IMR-90 (cell line): ENCODE results near the gene TSR1. TPM values are rescaled to one million over a fixed set of nuclear protein-coding genes. Genes with fewer than 3 reads are reported as not detected.

ENCODE experiments used
- ATAC-seq: fragments of 200-7000 bp; cut with Tn5 transposase; 2 replicates; pipeline ENCODE4 v1.9.1; 2020; ENCODE audit warnings: low read depth, mild to moderate bottlenecking, moderate library complexity
- BruUV-seq: library from RNA; stranded (reverse); fragments of 400-500 nt; replicated peaks from 2 replicates; lab custom pipeline; 2021; lab: Mats Ljungman, UMichigan
- CTCF ChIA-PET: fragments of 300-600 bp; formaldehyde crosslinking; extraction: SDS; loops from one replicate; lab custom pipeline; 2021; ENCODE audit warnings: antibody characterized with exemption; lab: Yijun Ruan, JAX
- POLR2A ChIA-PET: fragments of 300-600 bp; sonication (Branson Sonifier 250); formaldehyde crosslinking; loops from one replicate; lab custom pipeline; 2022; ENCODE audit warnings: antibody characterized with exemption; ENCODE audit not compliant: unreplicated experiment; lab: Charles Lee
- DNase-seq: peaks from one replicate; pipeline ENCODE4 v3.0.0; 2013
- H2AFZ ChIP-seq: replicated peaks from 2 replicates; pipeline ENCODE3; 2013; ENCODE audit warnings: low read length, mild to moderate bottlenecking; ENCODE audit not compliant: poor library complexity
- H2AK5ac ChIP-seq: 2 replicates; pipeline ENCODE4 v1.6.1; 2013; ENCODE audit warnings: low read depth, low read length, inconsistent platforms
- H2AK9ac ChIP-seq: replicated peaks from 2 replicates; pipeline ENCODE3; 2013; ENCODE audit warnings: mild to moderate bottlenecking, low read depth, low read length, moderate library complexity; ENCODE audit not compliant: poor library complexity
- H2BK120ac ChIP-seq: 2 replicates; pipeline ENCODE4 v1.6.1; 2013; ENCODE audit warnings: low read depth, low read length, inconsistent platforms
- H2BK15ac ChIP-seq: 3 replicates; pipeline ENCODE4 v1.6.1; 2013; ENCODE audit warnings: low read depth, low read length, inconsistent platforms
- H2BK20ac ChIP-seq: 2 replicates; pipeline ENCODE4 v1.6.1; 2013; ENCODE audit warnings: low read depth, mild to moderate bottlenecking, inconsistent platforms, low read length, moderate library complexity
- H2BK5ac ChIP-seq: 2 replicates; pipeline ENCODE4 v1.6.1; 2013; ENCODE audit warnings: mild to moderate bottlenecking, low read depth, low read length, inconsistent platforms; ENCODE audit not compliant: poor library complexity, severe bottlenecking
- H3K14ac ChIP-seq: replicated peaks from 2 replicates; pipeline ENCODE4 v1.6.1; 2013; ENCODE audit warnings: low read depth, low read length, inconsistent platforms
- H3K18ac ChIP-seq: 2 replicates; pipeline ENCODE4 v1.6.1; 2013; ENCODE audit warnings: low read depth, low read length, control low read depth
- H3K23ac ChIP-seq: 2 replicates; pipeline ENCODE4 v1.6.1; 2013; ENCODE audit warnings: low read depth, low read length, inconsistent platforms
- H3K27ac ChIP-seq: 2 replicates; pipeline ENCODE4 v1.5.1; 2013; ENCODE audit warnings: mild to moderate bottlenecking, control low read depth, low read length; ENCODE audit not compliant: insufficient read depth
- H3K27me3 ChIP-seq: 2 replicates; pipeline ENCODE4 v1.6.1; 2013; ENCODE audit warnings: low read length; ENCODE audit not compliant: control insufficient read depth, insufficient read depth
- H3K36me3 ChIP-seq: 2 replicates; pipeline ENCODE4 v1.6.1; 2013; ENCODE audit warnings: low read length, mixed read lengths; ENCODE audit not compliant: control insufficient read depth, insufficient read depth
- H3K4ac ChIP-seq: 2 replicates; pipeline ENCODE4 v1.6.1; 2013; ENCODE audit warnings: low read depth, low read length, inconsistent platforms
- H3K4me1 ChIP-seq: 2 replicates; pipeline ENCODE4 v1.6.1; 2013; ENCODE audit warnings: low read length, mixed read lengths; ENCODE audit not compliant: control insufficient read depth, insufficient read depth
- H3K4me2 ChIP-seq: 2 replicates; pipeline ENCODE4 v1.6.1; 2013; ENCODE audit warnings: low read depth, mild to moderate bottlenecking, control low read depth, low read length, moderate library complexity
- H3K4me3 ChIP-seq: 2 replicates; pipeline ENCODE4 v1.5.1; 2013; ENCODE audit warnings: low read depth, mild to moderate bottlenecking, control low read depth, low read length, moderate library complexity; ENCODE audit not compliant: insufficient read depth
- H3K56ac ChIP-seq: 2 replicates; pipeline ENCODE4 v1.6.1; 2013; ENCODE audit warnings: low read length, inconsistent platforms; ENCODE audit not compliant: insufficient read depth; ENCODE audit errors: extremely low read depth
- H3K79me1 ChIP-seq, 2 experiments: 2 replicates each; pipeline ENCODE4 v1.6.1; 2013; ENCODE audit warnings: low read length in 2 of 2, inconsistent platforms in 1 of 2, low read depth in 1 of 2
- H3K9ac ChIP-seq: 2 replicates; pipeline ENCODE4 v1.6.1; 2013; ENCODE audit warnings: low read depth, low read length, control low read depth
- H3K9me1 ChIP-seq: 2 replicates; pipeline ENCODE4 v1.6.1; 2013; ENCODE audit warnings: low read length, inconsistent platforms; ENCODE audit not compliant: insufficient read depth
- H3K9me3 ChIP-seq: 2 replicates; pipeline ENCODE4 v1.6.1; 2013; ENCODE audit warnings: low read length; ENCODE audit not compliant: control insufficient read depth, insufficient read depth
- H4K20me1 ChIP-seq: 2 replicates; pipeline ENCODE4 v1.6.1; 2013; ENCODE audit warnings: low read length, inconsistent platforms; ENCODE audit not compliant: insufficient read depth
- H4K5ac ChIP-seq: 2 replicates; pipeline ENCODE4 v1.6.1; 2013; ENCODE audit warnings: mild to moderate bottlenecking, low read depth, low read length, control low read depth
- H4K8ac ChIP-seq, 2 experiments: 2 replicates each; pipeline ENCODE4 v1.6.1; 2013; ENCODE audit warnings: low read depth in 2 of 2, low read length in 2 of 2, control low read depth in 1 of 2, inconsistent platforms in 1 of 2
- H4K91ac ChIP-seq: 2 replicates; pipeline ENCODE4 v1.6.1; 2013; ENCODE audit warnings: low read depth, low read length, inconsistent platforms; ENCODE audit not compliant: insufficient read depth
- CHD1 ChIP-seq: IDR thresholded peaks from 2 replicates; pipeline ENCODE4 v1.6.1; 2012; ENCODE audit warnings: low read depth, low read length, improper control_type of control experiment
- CTCF ChIP-seq: conservative IDR thresholded peaks from 2 replicates; pipeline ENCODE4 v1.5.1; 2012; ENCODE audit warnings: mild to moderate bottlenecking, low read depth, low read length, improper control_type of control experiment
- ELK1 ChIP-seq: fragments of 150-350 bp; IDR thresholded peaks from 2 replicates; pipeline ENCODE4 v1.6.1; 2016; ENCODE audit warnings: low read depth, mild to moderate bottlenecking, low read length, moderate library complexity, borderline replicate concordance
- FOS ChIP-seq: fragments of 150-350 bp; IDR thresholded peaks from 2 replicates; pipeline ENCODE4 v1.6.1; 2016; ENCODE audit warnings: low read depth, low read length
- MAFK ChIP-seq: IDR thresholded peaks from 2 replicates; pipeline ENCODE4 v1.6.1; 2012; ENCODE audit warnings: low read depth, low read length, improper control_type of control experiment
- MAZ ChIP-seq: IDR thresholded peaks from 2 replicates; pipeline ENCODE4 v1.6.1; 2012; ENCODE audit warnings: low read depth, mild to moderate bottlenecking, low read length, improper control_type of control experiment, moderate library complexity, borderline replicate concordance
- MXI1 ChIP-seq: IDR thresholded peaks from 2 replicates; pipeline ENCODE4 v1.6.1; 2012; ENCODE audit warnings: low read depth, mild to moderate bottlenecking, low read length, moderate library complexity, borderline replicate concordance
- NFE2L2 ChIP-seq: fragments of 150-350 bp; IDR thresholded peaks from 2 replicates; pipeline ENCODE4 v1.6.1; 2016; ENCODE audit warnings: low read depth, mild to moderate bottlenecking, low read length
- POLR2A ChIP-seq: IDR thresholded peaks from 2 replicates; pipeline ENCODE4 v1.6.1; 2012; ENCODE audit warnings: mild to moderate bottlenecking, low read depth, low read length
- RFX5 ChIP-seq: IDR thresholded peaks from 2 replicates; pipeline ENCODE4 v1.8.0; 2012; ENCODE audit warnings: low read depth, mild to moderate bottlenecking, low read length, moderate library complexity
- SMC3 ChIP-seq: fragments of 150-350 bp; IDR thresholded peaks from 2 replicates; pipeline ENCODE4 v1.6.1; 2016; ENCODE audit warnings: low read depth, mild to moderate bottlenecking, antibody characterized with exemption, low read length, moderate library complexity
- USF2 ChIP-seq: fragments of 150-350 bp; IDR thresholded peaks from 2 replicates; pipeline ENCODE4 v1.6.1; 2017; ENCODE audit warnings: mild to moderate bottlenecking, antibody characterized with exemption, low read length, low read depth
- WGBS, 2 experiments: methylation state at CpG; one replicate each; pipeline versions ENCODE4 v1.1.5 to v1.1.7; 2013; ENCODE audit warnings: missing lambda C conversion rate in 2 of 2; ENCODE audit not compliant: insufficient read length in 1 of 2; ENCODE audit errors: extremely low coverage in 2 of 2; 5-methylcytosine and 5-hydroxymethylcytosine counted together
- dilution Hi-C: fragments of 300-500 bp; cut with HindIII; formaldehyde crosslinking; loops from one replicate; pipeline ENCODE4 v1.14.3; 2018; ENCODE audit warnings: low sequenced_read_pairs; ENCODE audit not compliant: unreplicated experiment
- in situ Hi-C: fragments of 300-500 bp; cut with MboI; formaldehyde crosslinking; loops from 3 replicates; pipeline ENCODE4 v1.14.3; 2019; ENCODE audit warnings: low sequenced_read_pairs, inconsistent platforms, mixed read lengths
- intact Hi-C: fragments of 100-400 bp; cut with micrococcal nuclease; formaldehyde crosslinking; loops from 2 replicates; pipeline ENCODE4 v1.10.0; 2022
- polyA plus RNA-seq, 3 experiments: library from polyadenylated mRNA; depleted of rRNA; stranded (reverse); fragments of >200 nt; gene quantifications; 2 replicates each; pipeline ENCODE4 v1.2.3, GENCODE V29; 2012; ENCODE audit warnings: low replicate concordance in 1 of 3
- total RNA-seq: library from RNA; depleted of rRNA; stranded (reverse); fragments of >200 nt; gene quantifications from 2 replicates; pipeline ENCODE4 v1.2.3, GENCODE V29; 2012

Gene TSR1
- total and polyA plus RNA-seq, 2 of the 4 experiments (the other 2 are of a cell fraction): 22.6 to 72.6 TPM

GRCh38 chr17:2365132-2365531 is 28.9 kb upstream of the TSR1 start:
- no peak overlapping the region for H3K23ac ChIP-seq
- ATAC-seq: no peak
- ChIA-PET CTCF (no interaction called here), POLR2A (no interaction called here)
- no peak overlapping the region for H3K4ac ChIP-seq
- H2BK20ac ChIP-seq: no peak overlapping the region
- no peak overlapping the region for H2BK5ac ChIP-seq
- H3K27ac ChIP-seq: no peak overlapping the region
- H4K91ac ChIP-seq: no peak overlapping the region
- peaks cover 0 to 8% of the 10 kb centered on the region in 2 experiments; a peak in 1 of 4 replicates for H3K79me1 ChIP-seq
- intact Hi-C loops: no loop called here
- H2AK9ac ChIP-seq: peak overlapping the region; percentile 25
- no peak overlapping the region for H3K18ac ChIP-seq
- H2AK5ac ChIP-seq: no peak overlapping the region
- no peak overlapping the region for H2AFZ ChIP-seq
- DNase-seq: no peak
- H3K9me1 ChIP-seq: peaks cover 4% of the 10 kb centered on the region; the same call in 1 of the 2 replicates
- no peak overlapping the region for H2BK15ac ChIP-seq
- WGBS, 2 experiments: 92% methylated on average over 12 of the region's 20 CpGs; no CpG with 5 or more reads in 1 of the 2 experiments
- H3K27me3 ChIP-seq: no peaks in the 10 kb centered on the region
- no peak overlapping the region for H3K14ac ChIP-seq
- no peak overlapping the region for H2BK120ac ChIP-seq
- in situ Hi-C loops: no loop called here
- no peak for TF ChIP-seq CHD1
- TF ChIP-seq CTCF: no peak
- TF ChIP-seq MXI1: no peak
- TF ChIP-seq MAZ: no peak
- TF ChIP-seq POLR2A: no peak
- no peak for TF ChIP-seq MAFK
- no peak for TF ChIP-seq RFX5
- no peak for TF ChIP-seq SMC3
- TF ChIP-seq FOS: no peak
- TF ChIP-seq NFE2L2: no peak
- no peak for TF ChIP-seq USF2
- TF ChIP-seq ELK1: no peak
- H3K4me2 ChIP-seq: no peak overlapping the region
- no peaks in the 10 kb centered on the region for H3K9me3 ChIP-seq
- no peaks in the 10 kb centered on the region for H3K4me1 ChIP-seq
- H3K36me3 ChIP-seq: peaks cover 44% of the 10 kb centered on the region
- no peak overlapping the region for H4K8ac ChIP-seq
- no peak overlapping the region for H4K5ac ChIP-seq
- H3K4me3 ChIP-seq: no peak overlapping the region
- no TSS peak for BruUV-seq
- H4K20me1 ChIP-seq: peaks cover 11% of the 10 kb centered on the region
- no peak overlapping the region for H3K56ac ChIP-seq
- H3K9ac ChIP-seq: no peak overlapping the region
- dilution Hi-C loops: no loop called here
